ENCODE data around the gene ADAM12.

DNA sequence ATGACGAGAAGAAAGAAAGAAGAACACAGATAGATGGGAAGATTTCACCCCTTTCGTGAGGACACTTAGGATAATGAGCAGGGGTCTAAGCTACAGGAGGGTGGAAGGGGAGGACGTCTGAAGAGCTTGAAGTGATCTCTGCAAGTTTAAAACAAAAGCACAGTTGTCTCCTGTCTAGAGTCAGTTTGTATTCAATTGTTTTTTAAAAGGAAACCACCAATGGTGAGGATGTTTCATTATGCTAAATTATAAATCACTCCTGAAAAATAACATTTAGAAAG lies 85.9 kb downstream of the ADAM12 start:
- TF ChIP-seq, protein P1, sequence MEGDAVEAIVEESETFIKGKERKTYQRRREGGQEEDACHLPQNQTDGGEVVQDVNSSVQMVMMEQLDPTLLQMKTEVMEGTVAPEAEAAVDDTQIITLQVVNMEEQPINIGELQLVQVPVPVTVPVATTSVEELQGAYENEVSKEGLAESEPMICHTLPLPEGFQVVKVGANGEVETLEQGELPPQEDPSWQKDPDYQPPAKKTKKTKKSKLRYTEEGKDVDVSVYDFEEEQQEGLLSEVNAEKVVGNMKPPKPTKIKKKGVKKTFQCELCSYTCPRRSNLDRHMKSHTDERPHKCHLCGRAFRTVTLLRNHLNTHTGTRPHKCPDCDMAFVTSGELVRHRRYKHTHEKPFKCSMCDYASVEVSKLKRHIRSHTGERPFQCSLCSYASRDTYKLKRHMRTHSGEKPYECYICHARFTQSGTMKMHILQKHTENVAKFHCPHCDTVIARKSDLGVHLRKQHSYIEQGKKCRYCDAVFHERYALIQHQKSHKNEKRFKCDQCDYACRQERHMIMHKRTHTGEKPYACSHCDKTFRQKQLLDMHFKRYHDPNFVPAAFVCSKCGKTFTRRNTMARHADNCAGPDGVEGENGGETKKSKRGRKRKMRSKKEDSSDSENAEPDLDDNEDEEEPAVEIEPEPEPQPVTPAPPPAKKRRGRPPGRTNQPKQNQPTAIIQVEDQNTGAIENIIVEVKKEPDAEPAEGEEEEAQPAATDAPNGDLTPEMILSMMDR (IDR thresholded peaks at IDR 0.05), result no peak
- no peak for TF ChIP-seq POLR2A (IDR thresholded peaks at IDR 0.05)
